ENCODE data around the gene TPI1. TPM values are rescaled to one million over a fixed set of nuclear protein-coding genes. Genes with fewer than 3 reads are reported as not detected.
A peak's percentile ranks its signal among the peaks of the same experiment; 100 is the strongest.

TPI1 gene
- total and polyA plus RNA-seq, 2 of the 8 experiments (the other 6 are each of a cell fraction or from before 2014, with no cell fraction given) = 910 to 3,018 TPM

- H2BK20ac ChIP-seq (ENCODE audit: low read length) = no peak overlapping the region
- H2BK12ac ChIP-seq (ENCODE audit: low read depth, low read length) = no peak overlapping the region
- peaks cover 12 to 37% (median 35%) of the 10 kb centered on the region in 4 experiments; a peak in 7 of 8 replicates for H3K36me3 ChIP-seq (ENCODE audit: control insufficient read depth in 2 of 4, insufficient read depth in 4 of 4, low read length in 3 of 4)
- no peak overlapping the region for H3K56ac ChIP-seq (replicated peaks; ENCODE audit: insufficient read length, low read depth, low read length)
- POLR2A ChIA-PET (ENCODE audit: partially characterized antibody) = interaction anchor here (1.1 to 25.7 kb wide), 7 partner anchors 14 to 130 kb away, joined by 4 to 588 read pairs (median 22); partner anchors contain the start of genes C12orf57, COPS7A, GNB3 and GPR162
- H3K9me3 ChIP-seq (ENCODE audit: insufficient read depth in 2 of 2, low read depth in 1 of 2, low read length in 1 of 2) = no peaks in the 10 kb centered on the region
- CTCF ChIA-PET (ENCODE audit: partially characterized antibody) = interaction anchor here (0.6 to 19.8 kb wide), 10 partner anchors 9 to 273 kb away, joined by 3 to 292 read pairs (median 5); partner anchors contain the start of genes COPS7A, GNB3, MLF2 and P3H3
- H2AFZ ChIP-seq (ENCODE audit: low read length) = no peak overlapping the region
- H3K23ac ChIP-seq (ENCODE audit: insufficient read length) = no peak overlapping the region
- no peak overlapping the region for H2BK5ac ChIP-seq (ENCODE audit: low read depth, low read length)
- peak overlapping the region in 1 of 4 experiments; percentile 79; a peak in 2 of 8 replicates for H3K4me3 ChIP-seq (ENCODE audit: extremely low read depth in 1 of 4, insufficient read depth in 2 of 4, low read depth in 3 of 4, low read length in 4 of 4)
- H3K9ac ChIP-seq (replicated peaks in 1 of 4; ENCODE audit: extremely low read depth in 1 of 4, low read depth in 3 of 4, low read length in 3 of 4) = 0 out of 7 replicates have a peak overlapping the region, but pooled peaks of 1 of the 4 experiments have one; percentile 61
- peaks cover 0 to 5% of the 10 kb centered on the region in 2 experiments for H4K20me1 ChIP-seq (replicated peaks in 1 of 2; ENCODE audit: control insufficient read depth in 1 of 2, insufficient read depth in 2 of 2, low read length in 2 of 2)
- peaks cover 0 to 14% (median 3%) of the 10 kb centered on the region in 4 experiments; a peak in 5 of 7 replicates for H3K4me1 ChIP-seq (replicated peaks in 1 of 4; ENCODE audit: control insufficient read depth in 3 of 4, insufficient read depth in 4 of 4, low read length in 3 of 4)
- peaks cover 11% of the 10 kb centered on the region for H3K23me2 ChIP-seq (ENCODE audit: low read depth, low read length)
- no peak for DNase-seq (ENCODE audit: low read depth in 1 of 2, low spot score in 2 of 2)
- H3K79me1 ChIP-seq (ENCODE audit: low read depth, low read length) = no peaks in the 10 kb centered on the region; the same call in 1 of the 2 replicates
- H3K18ac ChIP-seq (ENCODE audit: extremely low read depth, low read length) = no peak overlapping the region
- no peak overlapping the region for H4K91ac ChIP-seq (replicated peaks; ENCODE audit: insufficient read length, low read length)
- no peak overlapping the region for H3K14ac ChIP-seq (ENCODE audit: insufficient read length)
- no peak overlapping the region for H2BK15ac ChIP-seq (ENCODE audit: low read length)
- no peaks in the 10 kb centered on the region for H3K27me3 ChIP-seq (replicated peaks in 1 of 4; ENCODE audit: control insufficient read depth in 3 of 4, extremely low read depth in 1 of 4, insufficient read depth in 3 of 4, low read length in 3 of 4)
- H4K5ac ChIP-seq (ENCODE audit: insufficient read length, low read depth, low read length) = no peak overlapping the region
- H4K8ac ChIP-seq (ENCODE audit: extremely low read depth, insufficient read depth, low read length) = no peak overlapping the region
- no peak overlapping the region for H2AK5ac ChIP-seq (ENCODE audit: low read depth, low read length)
- H3K4ac ChIP-seq (replicated peaks; ENCODE audit: insufficient read length, low read depth, low read length) = no peak overlapping the region
- no peak for TF ChIP-seq EGR1 (IDR thresholded peaks at IDR 0.05; ENCODE audit: borderline replicate concordance, low read depth, low read length)
- no peak for TF ChIP-seq E2F6 (IDR thresholded peaks at IDR 0.05)
- TF ChIP-seq POLR2A (IDR thresholded peaks at IDR 0.05; ENCODE audit: control extremely low read depth in 1 of 2, low read depth in 2 of 2, low read length in 2 of 2) = no peak
- no peak for TF ChIP-seq GTF2F1 (IDR thresholded peaks at IDR 0.05; ENCODE audit: borderline replicate concordance, low read depth, low read length)
- no peak for TF ChIP-seq EP300 (IDR thresholded peaks at IDR 0.05; ENCODE audit: borderline replicate concordance in 1 of 2, low read depth in 2 of 2, low read length in 2 of 2)
- no peak for TF ChIP-seq SUZ12 (IDR thresholded peaks at IDR 0.05; ENCODE audit: low read length)
- no peak for TF ChIP-seq HDAC2 (IDR thresholded peaks at IDR 0.05; ENCODE audit: borderline replicate concordance in 1 of 2, low read depth in 2 of 2, low read length in 2 of 2)
- no peak for TF ChIP-seq SP1 (IDR thresholded peaks at IDR 0.05; ENCODE audit: low read depth, low read length)
- TF ChIP-seq RBBP5 (IDR thresholded peaks at IDR 0.05; ENCODE audit: borderline replicate concordance, low read depth, low read length) = no peak
- TF ChIP-seq MAFK (IDR thresholded peaks at IDR 0.05; ENCODE audit: low read depth, low read length) = no peak
- H3K4me2 ChIP-seq (ENCODE audit: insufficient read depth in 1 of 2, low read depth in 2 of 2, low read length in 2 of 2) = peak overlapping the region; percentile 90 to 96; a peak in 1 of 4 replicates
- no peak for FAIRE-seq
- H3K79me2 ChIP-seq (ENCODE audit: control insufficient read depth in 1 of 2, insufficient read depth in 2 of 2, low read length in 2 of 2) = peaks cover 0 to 29% of the 10 kb centered on the region in 2 experiments; a peak in 2 of 4 replicates
- WGBS, 2 experiments (ENCODE audit: extremely low coverage in 1 of 2, insufficient coverage in 1 of 2, insufficient read length in 1 of 2, insufficient replicate concordance in 2 of 2, low coverage in 1 of 2, low lambda C conversion rate in 2 of 2, missing lambda C conversion rate in 1 of 2) = 100% methylated on average over 1 of the region's 1 CpG; no CpG with 5 or more reads in 1 of the 2 experiments
- H2BK120ac ChIP-seq (replicated peaks; ENCODE audit: low read depth, low read length) = no peak overlapping the region
- no peak overlapping the region for H3K27ac ChIP-seq (ENCODE audit: low read depth, low read length)
These were observed 13.7 kb upstream of the TPI1 start for GRCh38 chr12:6853626-6854025.

Measured in H1 (cell line).